DMS53 treated with DMSO at 0.1 percent for 48 hours (cell line): ENCODE data around the gene MAN1B1.

Experiments
- DNase-seq: peaks from one replicate; lab custom pipeline; 2025; ENCODE audit not compliant: unreplicated experiment; lab: John Stamatoyannopoulos, UW

MAN1B1 gene

DNA sequence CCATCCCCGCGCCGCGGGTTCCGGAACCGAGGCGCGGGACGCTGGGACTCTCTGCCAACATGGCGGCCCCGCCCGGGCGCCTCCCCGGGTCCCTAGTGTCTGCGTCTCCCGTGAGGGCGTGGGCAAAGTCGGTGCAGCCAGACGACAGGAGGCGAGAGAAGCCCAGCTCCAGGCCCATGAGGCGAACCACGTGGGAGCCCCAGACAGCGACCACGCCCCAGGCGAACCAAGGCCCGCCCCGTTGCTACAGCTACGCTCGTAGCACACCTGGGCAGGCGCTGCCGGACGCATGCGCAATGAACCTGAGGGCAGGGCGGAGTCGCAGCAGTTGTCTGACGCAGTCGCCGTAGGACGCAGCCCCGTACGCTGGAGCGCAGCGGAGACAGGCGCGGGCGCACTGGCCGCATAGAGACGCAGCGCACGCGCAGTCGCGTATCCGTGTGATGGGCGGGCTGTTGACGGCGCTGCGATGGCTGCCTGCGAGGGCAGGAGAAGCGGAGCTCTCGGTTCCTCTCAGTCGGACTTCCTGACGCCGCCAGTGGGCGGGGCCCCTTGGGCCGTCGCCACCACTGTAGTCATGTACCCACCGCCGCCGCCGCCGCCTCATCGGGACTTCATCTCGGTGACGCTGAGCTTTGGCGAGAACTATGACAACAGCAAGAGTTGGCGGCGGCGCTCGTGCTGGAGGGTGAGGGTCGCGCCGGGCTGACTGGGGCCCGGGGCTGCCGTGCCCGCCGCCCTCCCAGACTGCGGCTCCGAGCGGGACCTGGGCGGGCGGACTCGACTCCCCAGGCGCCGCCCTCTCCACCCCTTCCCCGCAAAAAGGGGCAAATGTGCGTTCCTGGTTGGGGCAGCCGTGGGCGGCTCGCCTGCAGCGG is at the start of gene MAN1B1:
MAN1B1 (plus strand) TSS at position 455 of the 878 bp plus-strand sequence; CDS start at position 470, 15 bp downstream.
- peak; percentile 97 for DNase-seq

DNA sequence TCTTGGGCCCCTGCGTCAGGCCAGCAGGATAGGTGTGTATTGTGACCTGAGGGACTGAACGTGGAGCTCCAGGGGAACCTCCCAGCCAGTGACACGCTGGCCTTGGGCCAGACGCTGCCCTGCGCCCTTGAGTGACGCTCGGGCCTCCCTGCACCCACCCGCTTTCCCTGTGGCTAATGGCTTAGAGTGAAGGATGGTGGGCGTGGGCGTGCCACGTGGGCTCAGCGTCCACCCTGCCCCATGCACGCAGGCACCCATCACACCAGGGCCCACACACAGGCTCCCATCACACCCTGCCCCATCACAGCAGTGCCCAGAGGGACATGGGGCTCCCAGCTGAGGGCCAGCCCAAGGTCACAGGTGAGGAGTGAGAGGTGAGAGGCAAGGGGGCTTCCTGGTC is 49.8 kb upstream of the MAN1B1 start:
- no peak for DNase-seq

DNA sequence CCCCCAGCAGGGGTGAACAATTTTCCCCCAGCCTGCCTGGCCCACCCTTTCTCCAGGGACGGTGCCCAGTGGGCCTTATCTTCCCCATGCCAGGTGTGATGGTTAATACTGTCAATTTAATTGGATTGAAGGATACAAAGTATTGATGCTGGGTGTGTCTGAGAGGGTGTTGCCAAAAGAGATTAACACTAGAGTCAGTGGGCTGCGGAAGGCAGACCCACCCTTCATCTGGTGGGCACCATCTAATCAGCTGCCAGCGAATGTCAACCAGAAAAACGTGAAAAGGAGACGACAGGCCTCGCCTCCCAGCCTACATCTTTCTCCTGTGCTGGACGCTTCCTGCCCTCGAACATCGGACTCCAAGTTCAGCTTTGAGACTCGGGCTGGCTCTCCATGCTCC is 49.3 kb upstream of the MAN1B1 start:
- no peak for DNase-seq

DNA sequence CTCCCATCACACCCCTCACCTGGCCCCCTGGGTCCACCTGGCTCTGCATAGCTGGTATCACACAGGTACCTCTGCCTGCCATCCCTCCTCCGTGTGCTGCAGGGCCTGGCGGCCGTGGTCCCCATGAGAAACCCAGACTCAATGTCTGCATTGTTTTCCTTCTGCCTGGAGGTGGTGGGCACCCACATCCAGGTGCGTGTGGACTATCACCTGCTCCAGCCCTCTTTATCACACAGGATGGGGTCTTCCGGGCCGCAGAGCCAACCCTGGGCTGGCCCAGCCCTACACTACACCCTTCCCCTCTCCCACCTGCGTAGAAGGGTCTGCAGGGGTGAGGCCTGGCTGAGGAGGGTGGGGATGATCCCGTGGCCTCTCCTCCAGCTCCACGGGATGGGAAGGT is 47.9 kb upstream of the MAN1B1 start:
- DNase-seq = no peak

- DNase-seq = no peak
These were observed 47.0 kb upstream of the MAN1B1 start for GRCh38 chr9:137039611-137040366.

GRCh38 chr9:137040568-137040967 is 46.2 kb upstream of the MAN1B1 start:
- DNase-seq = no peak

DNA sequence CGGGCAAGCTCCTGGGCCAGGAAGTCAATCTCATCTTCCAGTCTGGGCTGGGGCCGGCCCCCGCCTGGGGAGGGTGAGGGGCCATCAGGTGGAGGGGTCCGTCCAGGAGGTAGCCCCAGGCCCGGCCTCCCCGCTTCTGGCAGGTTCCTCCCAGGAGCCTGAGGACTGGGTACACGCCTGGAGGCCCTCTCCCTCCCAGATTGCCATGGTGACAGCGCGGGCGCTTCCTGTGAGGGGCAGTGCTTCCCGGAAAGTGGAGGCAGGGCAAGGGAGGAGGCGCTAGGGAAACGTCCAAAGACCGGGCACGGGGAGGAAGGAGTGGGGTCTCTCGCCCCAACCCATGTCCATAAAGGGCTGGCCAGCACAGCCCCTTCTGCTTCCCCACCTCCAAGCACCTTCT is 45.7 kb upstream of the MAN1B1 start:
- DNase-seq = no peak

DNA sequence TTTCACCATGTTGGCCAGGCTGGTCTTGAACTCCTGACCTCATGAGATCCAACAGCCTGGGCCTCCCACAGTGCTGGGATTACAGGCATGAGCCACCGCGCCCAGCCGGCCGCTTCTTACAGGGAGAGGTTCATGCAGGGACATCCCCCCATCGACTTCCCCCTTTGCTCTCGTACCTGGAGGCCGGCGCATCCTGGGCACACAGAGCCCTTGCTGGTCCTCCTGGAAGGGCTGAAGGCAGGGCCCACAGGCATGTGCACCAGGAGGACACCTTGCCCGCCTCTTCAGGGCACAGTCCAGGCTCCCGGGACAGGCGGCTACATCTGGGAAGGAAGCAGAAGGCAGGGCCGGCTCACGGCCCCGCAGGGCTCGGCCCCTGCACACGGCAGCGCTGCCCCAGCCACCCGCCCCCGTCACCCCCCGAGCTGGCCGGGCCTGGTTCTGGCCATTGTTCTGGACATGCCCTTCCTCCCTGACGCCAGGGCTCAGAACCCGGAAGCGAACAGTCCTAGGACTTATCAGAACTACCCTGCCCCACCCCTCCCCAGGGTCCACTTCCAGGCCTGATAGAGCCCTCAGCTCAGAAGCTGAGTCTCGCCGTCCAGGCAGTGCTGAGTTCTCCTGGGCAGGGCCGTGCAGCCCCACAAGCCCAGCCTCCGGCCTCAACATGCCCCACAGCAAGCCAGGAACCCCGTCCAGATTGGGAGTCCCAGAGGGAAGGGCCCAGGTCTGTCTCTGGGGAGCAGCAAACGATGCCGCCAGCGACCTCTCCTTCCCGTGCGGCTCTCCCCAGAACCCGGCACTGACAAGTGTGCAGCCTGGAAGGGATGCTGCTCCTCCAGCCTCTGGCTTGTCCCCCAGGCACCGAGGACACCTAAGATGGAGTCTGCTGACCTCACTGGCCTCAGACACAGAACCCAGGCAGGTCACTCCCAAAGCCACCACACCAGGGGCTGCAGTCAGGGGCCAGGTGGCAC is 43.7 kb upstream of the MAN1B1 start:
- no peak for DNase-seq

DNA sequence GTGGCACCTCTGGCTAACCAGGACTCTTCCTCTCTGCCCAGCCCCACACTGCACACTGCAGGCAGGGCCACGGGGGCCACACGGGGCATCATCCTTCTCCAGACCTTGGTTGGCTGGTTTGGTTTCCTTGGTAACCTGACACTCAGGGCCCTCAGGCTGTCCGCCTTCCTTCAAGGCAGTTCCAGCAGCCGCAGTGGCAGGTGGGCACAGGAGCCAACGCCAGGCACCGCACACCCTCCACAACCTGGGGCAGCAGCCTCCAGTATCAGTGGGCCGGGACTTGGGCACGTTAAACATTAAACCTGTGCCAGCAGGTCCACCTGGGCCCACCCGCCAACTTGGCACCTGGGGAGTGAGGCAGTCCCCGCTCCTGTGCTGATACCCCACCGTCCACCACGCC is 42.7 kb upstream of the MAN1B1 start:
- DNase-seq = no peak

- DNase-seq = peak; percentile 67
These were observed 42.1 kb upstream of the MAN1B1 start for GRCh38 chr9:137044502-137045177.

DNA sequence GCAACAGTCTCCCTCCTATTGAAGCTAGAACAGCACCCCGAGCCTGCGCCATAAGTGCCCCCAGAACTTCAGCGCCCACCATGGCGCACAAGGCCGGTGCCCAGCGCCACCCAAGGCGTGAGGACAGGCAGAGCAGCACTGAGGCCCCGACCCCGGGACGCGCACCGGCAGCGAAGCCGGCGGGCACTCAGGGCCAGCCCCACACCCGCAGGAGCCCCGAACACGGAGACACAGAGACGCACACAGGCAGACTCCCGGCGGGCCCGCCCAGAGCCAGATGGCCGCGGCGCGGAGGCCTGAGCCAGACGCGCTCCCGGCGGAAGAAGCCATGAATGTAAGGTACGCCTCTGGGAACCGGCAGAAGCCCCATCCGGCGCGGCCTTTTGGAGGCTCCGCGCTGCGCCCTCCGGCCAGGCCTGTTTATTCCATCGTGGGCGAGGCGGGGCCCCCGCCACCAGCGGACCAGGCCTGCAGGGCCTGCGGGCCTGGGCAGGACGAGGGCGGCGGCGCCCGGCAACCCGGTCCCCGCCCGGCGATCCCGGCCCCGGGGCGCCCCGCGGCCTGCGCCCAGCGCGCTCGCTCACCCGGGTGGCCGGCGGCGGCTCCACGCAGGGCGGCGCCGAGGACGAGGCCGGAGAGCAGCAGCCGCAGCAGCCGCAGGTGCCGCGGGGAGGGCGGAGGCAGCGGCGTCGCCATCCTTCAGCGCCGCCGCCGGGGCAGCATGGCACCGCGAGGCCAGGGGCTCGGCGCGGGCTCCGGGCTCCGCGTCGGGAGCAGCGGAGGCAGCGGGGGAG is 41.3 kb upstream of the MAN1B1 start:
- DNase-seq = peak; percentile 41

GRCh38 chr9:137046088-137046787 is 40.5 kb upstream of the MAN1B1 start, which contains the start of gene NPDC1:
Gene NPDC1 (minus strand): TSS chr9:137046177. CDS start chr9:137045989, 188 bp downstream.
- peak; percentile 89 for DNase-seq

DNA sequence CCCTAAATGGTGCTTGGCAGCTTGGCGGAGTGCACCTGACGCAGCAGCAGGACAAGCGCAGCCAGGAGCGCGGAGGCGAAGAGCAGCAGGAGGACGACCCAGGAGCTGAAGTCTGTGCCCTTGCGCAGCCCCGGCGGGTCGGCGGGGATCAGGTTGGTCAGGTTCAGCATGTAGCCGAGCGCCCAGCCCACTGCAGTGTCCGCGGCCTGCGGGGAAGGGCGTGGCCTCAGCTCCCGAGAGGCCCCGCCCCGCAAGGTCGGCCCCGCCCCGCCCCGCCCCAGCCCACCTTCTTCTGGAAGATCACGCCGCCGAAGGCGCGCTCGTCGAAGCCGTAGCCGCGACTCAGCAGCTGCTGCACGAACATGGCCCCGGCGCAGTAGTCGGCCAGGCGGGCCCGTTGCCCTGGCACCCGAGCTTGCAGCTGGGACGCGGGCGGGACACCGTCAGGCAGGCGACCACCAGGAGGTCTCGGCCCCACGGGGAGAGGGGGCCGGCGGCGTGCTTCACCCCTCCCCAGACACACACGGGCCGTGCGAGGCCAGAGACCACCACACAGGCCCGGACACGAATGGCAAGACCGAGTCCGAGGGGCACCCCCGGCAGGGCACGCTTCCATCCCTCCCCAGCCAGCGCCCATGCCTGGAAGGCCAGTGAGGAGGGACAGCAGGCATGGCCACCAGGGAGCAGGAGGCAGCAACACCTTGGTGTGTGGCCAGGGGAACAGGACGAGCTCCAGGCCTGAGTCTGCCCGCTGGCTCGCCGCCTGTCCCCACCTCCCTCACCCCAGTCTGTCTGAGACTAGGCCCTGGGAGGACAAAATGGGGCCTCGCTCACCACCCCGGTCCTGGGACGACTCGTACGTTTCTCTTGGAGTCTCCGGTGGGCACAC is 37.9 kb upstream of the MAN1B1 start:
- peak; percentile 49 for DNase-seq

- peak; percentile 75 for DNase-seq
These were observed 37.0 kb upstream of the MAN1B1 start for GRCh38 chr9:137049544-137050449.

- DNase-seq = no peak
These were observed 36.2 kb upstream of the MAN1B1 start for GRCh38 chr9:137050570-137050969.

- DNase-seq = no peak
These were observed 35.5 kb upstream of the MAN1B1 start for GRCh38 chr9:137051145-137051724.
